Lower lobe of right lung (tissue), 2 donors: ENCODE results near the gene SACS. TPM values are rescaled to one million over a fixed set of nuclear protein-coding genes. Genes with fewer than 3 reads are reported as not detected.

Source experiments
- ATAC-seq, 2 donors: fragments of 200-7000 bp; cut with Tn5 transposase; one replicate each; pipeline ENCODE4 v1.9.1; 2020 to 2022; ENCODE audit warnings: mild to moderate bottlenecking in 2 of 2, moderate library complexity in 2 of 2
- DNase-seq: peaks from one replicate; pipeline ENCODE4 v3.0.0-alpha.2; 2020
- H3K27ac ChIP-seq: fragments of 200-600 bp; one replicate; pipeline ENCODE4 v1.8.0; 2022
- H3K27me3 ChIP-seq: fragments of 200-600 bp; one replicate; pipeline ENCODE4 v1.8.0; 2022; ENCODE audit warnings: low read depth
- H3K36me3 ChIP-seq: fragments of 200-600 bp; one replicate; pipeline ENCODE4 v1.8.0; 2022; ENCODE audit warnings: mild to moderate bottlenecking
- H3K4me1 ChIP-seq: fragments of 200-600 bp; one replicate; pipeline ENCODE4 v1.8.0; 2022
- H3K4me3 ChIP-seq: fragments of 200-600 bp; one replicate; pipeline ENCODE4 v1.8.0; 2022; ENCODE audit warnings: mild to moderate bottlenecking
- H3K9me3 ChIP-seq: fragments of 200-600 bp; one replicate; pipeline ENCODE4 v1.8.0; 2022
- intact Hi-C: fragments of 100-400 bp; cut with DNase I; formaldehyde crosslinking; loops from one replicate; pipeline ENCODE4 v1.11.0; 2022
- total RNA-seq: library from RNA; stranded (reverse); fragmentation: NEBNext Ultra II Directional; extraction: Animal tissue kit (Norgen Biotek cat#: 25700); gene quantifications from one replicate; pipeline ENCODE4 v1.2.1, GENCODE V29; 2021
- TF ChIP-seq, protein P1 (sequence below): fragments of 200-600 bp; IDR thresholded peaks from one replicate; pipeline ENCODE4 v1.8.0; 2022; ENCODE audit warnings: antibody characterized with exemption, mild to moderate bottlenecking
- donor health status: DM: no; HTN: yes; CAD: no; lungs with severe emphysema.

Gene SACS
- total RNA-seq, 1 donor from 2014 or later, result 6.7 TPM

DNA sequence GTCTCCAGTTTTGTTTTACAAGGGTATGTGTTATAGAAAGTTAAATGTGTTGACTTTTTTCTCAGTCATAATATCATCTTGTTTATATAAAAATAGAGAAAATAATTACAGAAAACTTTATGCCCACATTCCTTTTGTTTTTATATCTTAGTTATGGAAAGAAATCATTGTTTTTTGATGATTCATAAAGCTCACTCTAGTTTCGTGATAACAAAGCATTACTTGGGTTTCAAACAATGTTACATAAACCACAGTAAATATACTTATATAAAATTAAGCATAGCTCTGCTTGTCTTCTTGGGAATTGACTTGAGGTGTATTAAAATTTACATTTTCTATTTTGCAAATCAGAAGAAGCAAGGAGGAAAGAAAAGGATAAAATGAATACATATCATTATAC, 140.9 kb downstream of the SACS start:
- no peaks in the 10 kb centered on the region for H3K36me3 ChIP-seq
- TF ChIP-seq, protein P1, sequence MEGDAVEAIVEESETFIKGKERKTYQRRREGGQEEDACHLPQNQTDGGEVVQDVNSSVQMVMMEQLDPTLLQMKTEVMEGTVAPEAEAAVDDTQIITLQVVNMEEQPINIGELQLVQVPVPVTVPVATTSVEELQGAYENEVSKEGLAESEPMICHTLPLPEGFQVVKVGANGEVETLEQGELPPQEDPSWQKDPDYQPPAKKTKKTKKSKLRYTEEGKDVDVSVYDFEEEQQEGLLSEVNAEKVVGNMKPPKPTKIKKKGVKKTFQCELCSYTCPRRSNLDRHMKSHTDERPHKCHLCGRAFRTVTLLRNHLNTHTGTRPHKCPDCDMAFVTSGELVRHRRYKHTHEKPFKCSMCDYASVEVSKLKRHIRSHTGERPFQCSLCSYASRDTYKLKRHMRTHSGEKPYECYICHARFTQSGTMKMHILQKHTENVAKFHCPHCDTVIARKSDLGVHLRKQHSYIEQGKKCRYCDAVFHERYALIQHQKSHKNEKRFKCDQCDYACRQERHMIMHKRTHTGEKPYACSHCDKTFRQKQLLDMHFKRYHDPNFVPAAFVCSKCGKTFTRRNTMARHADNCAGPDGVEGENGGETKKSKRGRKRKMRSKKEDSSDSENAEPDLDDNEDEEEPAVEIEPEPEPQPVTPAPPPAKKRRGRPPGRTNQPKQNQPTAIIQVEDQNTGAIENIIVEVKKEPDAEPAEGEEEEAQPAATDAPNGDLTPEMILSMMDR, result no peak
- no peak for ATAC-seq

GRCh38 chr13:23289917-23290357, 143.6 kb downstream of the SACS start:
- Histone ChIP-seq H3K27ac (no peak overlapping the region), H3K9me3 (no peaks in the 10 kb centered on the region), H3K27me3 (no peaks in the 10 kb centered on the region), H3K4me1 (no peaks in the 10 kb centered on the region), H3K36me3 (no peaks in the 10 kb centered on the region), H3K4me3 (no peak overlapping the region)
- intact Hi-C loops, result no loop called here
- peak in 1 of 2 donors; percentile 7 for ATAC-seq
- DNase-seq, result no peak
- TF ChIP-seq, protein P1, result no peak

More for the DNA sequence above, 140.9 kb downstream of the SACS start:
- intact Hi-C loops, result no loop called here
- no peaks in the 10 kb centered on the region for H3K9me3 ChIP-seq
- no peak for DNase-seq
- no peaks in the 10 kb centered on the region for H3K27me3 ChIP-seq
- H3K4me3 ChIP-seq, result no peak overlapping the region
- no peak overlapping the region for H3K27ac ChIP-seq
- no peaks in the 10 kb centered on the region for H3K4me1 ChIP-seq

GRCh38 chr13:23288995-23289394, 144.5 kb downstream of the SACS start:
- no peak overlapping the region for H3K27ac ChIP-seq
- no peak overlapping the region for H3K4me3 ChIP-seq
- no peaks in the 10 kb centered on the region for H3K27me3 ChIP-seq
- ATAC-seq, result no peak
- intact Hi-C loops, result no loop called here
- no peaks in the 10 kb centered on the region for H3K36me3 ChIP-seq
- no peaks in the 10 kb centered on the region for H3K9me3 ChIP-seq
- TF ChIP-seq, protein P1, result no peak
- no peaks in the 10 kb centered on the region for H3K4me1 ChIP-seq
- no peak for DNase-seq

DNA sequence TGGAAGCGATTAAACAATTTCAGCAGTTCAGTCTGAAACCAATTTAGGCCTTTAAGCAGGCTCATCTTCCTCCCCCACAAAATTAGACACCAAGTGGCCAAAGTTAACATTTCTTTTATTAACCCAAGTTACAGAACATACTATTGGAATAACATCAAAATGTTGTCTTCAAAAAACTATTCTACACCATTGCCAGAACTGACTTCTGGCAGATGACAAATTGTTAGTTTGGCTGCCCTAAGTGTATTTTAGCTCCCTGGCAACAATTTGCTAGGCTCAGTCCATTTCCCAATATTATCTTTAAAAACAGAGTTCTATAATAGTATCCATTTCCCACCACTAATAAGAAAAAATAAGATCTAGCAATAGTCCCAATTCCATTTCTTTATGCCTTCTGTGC, 144.9 kb downstream of the SACS start:
- H3K27ac ChIP-seq, result no peak overlapping the region
- no peaks in the 10 kb centered on the region for H3K36me3 ChIP-seq
- H3K4me3 ChIP-seq, result no peak overlapping the region
- no peak for DNase-seq
- no peaks in the 10 kb centered on the region for H3K4me1 ChIP-seq
- TF ChIP-seq, protein P1, result no peak
- no peaks in the 10 kb centered on the region for H3K9me3 ChIP-seq
- H3K27me3 ChIP-seq, result no peaks in the 10 kb centered on the region
- intact Hi-C loops, result no loop called here
- no peak for ATAC-seq

- Histone ChIP-seq H3K9me3 (no peaks in the 10 kb centered on the region), H3K27me3 (no peaks in the 10 kb centered on the region), H3K4me1 (no peaks in the 10 kb centered on the region), H3K4me3 (no peak overlapping the region), H3K36me3 (no peaks in the 10 kb centered on the region), H3K27ac (no peak overlapping the region)
- DNase-seq (no peak), ATAC-seq (no peak)
- TF ChIP-seq, protein P1, result no peak
- intact Hi-C loops, result no loop called here
These were observed 154.2 kb downstream of the SACS start for GRCh38 chr13:23279321-23279720.

Other genes with a start within 250 kb of the SACS start
- gene TNFRSF19, start 136.7 kb upstream of the SACS start, total RNA-seq, result 21.1 TPM